ENCODE results near the gene TOM1L2. TPM values are rescaled to one million over a fixed set of nuclear protein-coding genes. Genes with fewer than 3 reads are reported as not detected.
A peak's percentile ranks its signal among the peaks of the same experiment; 100 is the strongest.
"Not testable (repeated sequence)": the region's sequence is repeated elsewhere in the genome, so short reads cannot be mapped to it uniquely, and the experiment has no call there.

Gene TOM1L2
- total RNA-seq, 1 experiment from 2014 or later = 34.2 TPM

- TF ChIP-seq, protein P1, sequence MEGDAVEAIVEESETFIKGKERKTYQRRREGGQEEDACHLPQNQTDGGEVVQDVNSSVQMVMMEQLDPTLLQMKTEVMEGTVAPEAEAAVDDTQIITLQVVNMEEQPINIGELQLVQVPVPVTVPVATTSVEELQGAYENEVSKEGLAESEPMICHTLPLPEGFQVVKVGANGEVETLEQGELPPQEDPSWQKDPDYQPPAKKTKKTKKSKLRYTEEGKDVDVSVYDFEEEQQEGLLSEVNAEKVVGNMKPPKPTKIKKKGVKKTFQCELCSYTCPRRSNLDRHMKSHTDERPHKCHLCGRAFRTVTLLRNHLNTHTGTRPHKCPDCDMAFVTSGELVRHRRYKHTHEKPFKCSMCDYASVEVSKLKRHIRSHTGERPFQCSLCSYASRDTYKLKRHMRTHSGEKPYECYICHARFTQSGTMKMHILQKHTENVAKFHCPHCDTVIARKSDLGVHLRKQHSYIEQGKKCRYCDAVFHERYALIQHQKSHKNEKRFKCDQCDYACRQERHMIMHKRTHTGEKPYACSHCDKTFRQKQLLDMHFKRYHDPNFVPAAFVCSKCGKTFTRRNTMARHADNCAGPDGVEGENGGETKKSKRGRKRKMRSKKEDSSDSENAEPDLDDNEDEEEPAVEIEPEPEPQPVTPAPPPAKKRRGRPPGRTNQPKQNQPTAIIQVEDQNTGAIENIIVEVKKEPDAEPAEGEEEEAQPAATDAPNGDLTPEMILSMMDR (IDR thresholded peaks at IDR 0.05; ENCODE audit: unreplicated experiment) = no peak
- no peak overlapping the region for H3K27ac Mint-ChIP-seq (ENCODE audit: low read depth, unreplicated experiment)
- intact Hi-C loops (cut with micrococcal nuclease) = loop anchor here (2.0 kb wide), 2 partner anchors 25 to 59 kb away; no protein-coding TSS in a partner anchor
- ChIA-PET CTCF (interaction anchor here (0.6 to 1.0 kb wide), 3 partner anchors 9 to 1487 kb away, joined by 3 read pairs; no protein-coding TSS in a partner anchor), POLR2A (interaction anchor here (1.1 to 2.1 kb wide), 3 partner anchors 13 to 66 kb away, joined by 5 to 7 read pairs (median 5); partner anchors contain the start of genes DRC3 and TOM1L2)
- H3K36me3 Mint-ChIP-seq (ENCODE audit: insufficient read depth, unreplicated experiment) = peaks cover 7% of the 10 kb centered on the region
- no peak for DNase-seq (ENCODE audit: unreplicated experiment)
- BruUV-seq (replicated peaks) = no TSS peak
- no peak overlapping the region for H3K4me3 Mint-ChIP-seq (ENCODE audit: unreplicated experiment)
- H3K9me3 Mint-ChIP-seq (ENCODE audit: unreplicated experiment) = no peaks in the 10 kb centered on the region
- H3K4me1 Mint-ChIP-seq (ENCODE audit: insufficient read depth, unreplicated experiment) = peaks cover 25% of the 10 kb centered on the region
- H3K27me3 Mint-ChIP-seq (ENCODE audit: insufficient read depth, unreplicated experiment) = no peaks in the 10 kb centered on the region
Observed at GRCh38 chr17:17959520-17960361, 12.5 kb downstream of the TOM1L2 start.

DNA sequence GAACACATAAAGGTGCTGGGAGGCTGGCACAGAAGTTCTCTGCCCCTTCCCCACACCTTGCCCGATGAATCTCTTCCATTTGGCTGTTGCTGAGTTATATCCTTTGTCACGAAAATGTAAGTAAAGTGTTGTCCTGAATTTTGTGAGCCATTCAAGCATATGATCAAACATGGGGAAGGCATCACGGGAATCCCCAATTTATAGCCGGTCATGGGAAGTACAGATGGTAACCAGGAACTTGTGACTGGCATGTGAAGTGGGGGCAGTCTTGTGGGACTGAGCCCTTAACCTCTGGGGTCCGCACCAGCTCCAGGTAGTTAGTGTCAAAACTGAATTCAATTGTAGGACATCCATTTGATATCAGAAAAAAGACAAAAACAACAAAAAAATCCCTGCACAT, 13.2 kb downstream of the TOM1L2 start:
- Mint-ChIP-seq H3K36me3 (ENCODE audit: insufficient read depth, unreplicated experiment) (peaks cover 7% of the 10 kb centered on the region), H3K9me3 (ENCODE audit: unreplicated experiment) (no peaks in the 10 kb centered on the region), H3K4me1 (ENCODE audit: insufficient read depth, unreplicated experiment) (peaks cover 25% of the 10 kb centered on the region), H3K27me3 (ENCODE audit: insufficient read depth, unreplicated experiment) (no peaks in the 10 kb centered on the region), H3K27ac (ENCODE audit: low read depth, unreplicated experiment) (peak overlapping the region; percentile 94), H3K4me3 (ENCODE audit: unreplicated experiment) (no peak overlapping the region)
- BruUV-seq (replicated peaks) = no TSS peak
- POLR2A ChIA-PET = interaction anchor here (0.9 to 2.9 kb wide), 7 partner anchors 14 to 80 kb away, joined by 3 to 22 read pairs (median 5); partner anchors contain the start of genes DRC3 and TOM1L2
- intact Hi-C loops (cut with micrococcal nuclease) = loop anchor here (2.0 kb wide), 2 partner anchors 24 to 58 kb away; no protein-coding TSS in a partner anchor
- TF ChIP-seq, protein P1 (IDR thresholded peaks at IDR 0.05; ENCODE audit: unreplicated experiment) = no peak
- no peak for DNase-seq (ENCODE audit: unreplicated experiment)
- CTCF ChIA-PET = interaction anchor here (0.7 to 1.0 kb wide), 2 partner anchors 9 to 10 kb away, joined by 3 read pairs; no protein-coding TSS in a partner anchor

GRCh38 chr17:17957584-17957916, 14.7 kb downstream of the TOM1L2 start:
- POLR2A ChIA-PET = interaction anchor here (0.6 to 2.9 kb wide), 15 partner anchors 11 to 267 kb away, joined by 3 to 22 read pairs (median 5); partner anchors contain the start of genes ALKBH5, DRC3, SREBF1 and TOM1L2
- Mint-ChIP-seq H3K27me3 (ENCODE audit: insufficient read depth, unreplicated experiment) (no peaks in the 10 kb centered on the region), H3K9me3 (ENCODE audit: unreplicated experiment) (no peaks in the 10 kb centered on the region), H3K4me1 (ENCODE audit: insufficient read depth, unreplicated experiment) (peaks cover 25% of the 10 kb centered on the region), H3K27ac (ENCODE audit: low read depth, unreplicated experiment) (peak overlapping the region; percentile 94), H3K36me3 (ENCODE audit: insufficient read depth, unreplicated experiment) (peaks cover 7% of the 10 kb centered on the region), H3K4me3 (ENCODE audit: unreplicated experiment) (peak overlapping the region; percentile 23)
- peak; percentile 9 for DNase-seq (ENCODE audit: unreplicated experiment)
- intact Hi-C loops (cut with micrococcal nuclease) = no loop called here
- no TSS peak for BruUV-seq (replicated peaks)
- TF ChIP-seq, protein P1 (IDR thresholded peaks at IDR 0.05; ENCODE audit: unreplicated experiment) = no peak
- CTCF ChIA-PET = interaction anchor here (0.5 to 0.9 kb wide), 3 partner anchors 75 to 496 kb away, joined by 3 to 4 read pairs (median 4); no protein-coding TSS in a partner anchor

DNA sequence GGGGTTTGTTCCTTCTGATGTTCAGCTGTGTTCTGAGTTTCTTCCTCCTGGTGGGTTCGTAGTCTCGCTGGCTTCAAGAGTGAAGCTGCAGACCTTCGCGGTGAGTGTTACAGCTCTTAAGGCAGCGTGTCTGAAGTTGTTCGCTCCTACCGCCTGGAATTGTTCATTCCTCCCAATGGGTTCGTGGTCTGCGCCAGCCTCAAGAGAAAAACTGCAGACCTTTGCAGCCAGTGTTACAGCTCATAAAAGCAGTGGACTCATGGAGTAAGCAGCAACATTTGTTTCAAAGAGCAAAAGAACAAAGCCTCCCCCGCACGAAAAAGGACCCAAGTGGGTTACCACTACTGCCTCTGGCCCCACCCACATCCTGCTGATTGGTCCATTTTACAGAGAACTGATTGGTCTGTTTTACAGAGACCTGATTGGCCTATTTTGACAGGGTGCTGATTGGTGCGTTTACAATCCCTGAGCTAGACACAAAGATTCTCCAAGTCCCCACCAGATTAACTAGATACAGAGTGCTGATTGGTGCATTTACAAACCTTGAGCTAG, 16.3 kb downstream of the TOM1L2 start:
- BruUV-seq (replicated peaks); H3K27ac Mint-ChIP-seq (ENCODE audit: low read depth, unreplicated experiment); intact Hi-C loops (cut with micrococcal nuclease); H3K9me3 Mint-ChIP-seq (ENCODE audit: unreplicated experiment); H3K36me3 Mint-ChIP-seq (ENCODE audit: insufficient read depth, unreplicated experiment); H3K27me3 Mint-ChIP-seq (ENCODE audit: insufficient read depth, unreplicated experiment); DNase-seq (ENCODE audit: unreplicated experiment); H3K4me3 Mint-ChIP-seq (ENCODE audit: unreplicated experiment): not testable (repeated sequence)
- ChIA-PET POLR2A (interaction anchor here (1.0 to 2.9 kb wide), 3 partner anchors 12 to 37 kb away, joined by 3 to 18 read pairs (median 4); no protein-coding TSS in a partner anchor), CTCF (interaction anchor here (0.6 to 1.3 kb wide), 2 partner anchors 34 to 37 kb away, joined by 5 to 7 read pairs; no protein-coding TSS in a partner anchor)
- H3K4me1 Mint-ChIP-seq (ENCODE audit: insufficient read depth, unreplicated experiment) = peaks cover 25% of the 10 kb centered on the region

Measured in MCF 10A (cell line).